Esophagus squamous epithelium (tissue), 4 donors: ENCODE results near the gene PTDSS2.
"Not testable (repeated sequence)": the region's sequence is repeated elsewhere in the genome, so short reads cannot be mapped to it uniquely, and the experiment has no call there.

Source experiments
- POLR2A ChIP-seq, 4 donors: fragments of 450-650 bp; IDR thresholded peaks; one replicate each; pipeline ENCODE4 v1.6.1; 2017; ENCODE audit warnings: antibody characterized with exemption in 4 of 4, mild to moderate bottlenecking in 4 of 4, moderate library complexity in 3 of 4
- TF ChIP-seq, protein P1 (sequence below), 6 experiments: fragments of 450-650 bp in 4 of 6; fragments of 200-600 bp in 2 of 6; sonication (generic) in 2 of 6; IDR thresholded peaks; one replicate each; pipeline ENCODE4 v1.5.1; 2016 to 2019; ENCODE audit warnings: antibody characterized with exemption in 6 of 6, mild to moderate bottlenecking in 4 of 6, moderate library complexity in 4 of 6

DNA sequence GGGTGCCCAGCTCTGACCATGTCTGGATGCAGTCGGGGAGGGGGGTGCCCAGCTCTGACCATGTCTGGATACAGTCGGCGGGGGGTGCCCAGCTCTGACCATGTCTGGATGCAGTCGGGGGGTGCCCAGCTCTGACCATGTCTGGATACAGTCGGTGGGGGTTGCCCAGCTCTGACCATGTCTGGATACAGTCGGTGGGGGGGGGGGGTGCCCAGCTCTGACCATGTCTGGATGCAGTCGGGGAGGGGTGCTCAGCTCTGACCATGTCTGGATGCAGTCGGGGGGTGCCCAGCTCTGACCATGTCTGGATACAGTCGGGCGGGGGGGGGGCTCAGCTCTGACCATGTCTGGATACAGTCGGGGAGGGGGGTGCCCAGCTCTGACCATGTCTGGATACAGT is 38.6 kb upstream of the PTDSS2 start:
- TF ChIP-seq, protein P1, sequence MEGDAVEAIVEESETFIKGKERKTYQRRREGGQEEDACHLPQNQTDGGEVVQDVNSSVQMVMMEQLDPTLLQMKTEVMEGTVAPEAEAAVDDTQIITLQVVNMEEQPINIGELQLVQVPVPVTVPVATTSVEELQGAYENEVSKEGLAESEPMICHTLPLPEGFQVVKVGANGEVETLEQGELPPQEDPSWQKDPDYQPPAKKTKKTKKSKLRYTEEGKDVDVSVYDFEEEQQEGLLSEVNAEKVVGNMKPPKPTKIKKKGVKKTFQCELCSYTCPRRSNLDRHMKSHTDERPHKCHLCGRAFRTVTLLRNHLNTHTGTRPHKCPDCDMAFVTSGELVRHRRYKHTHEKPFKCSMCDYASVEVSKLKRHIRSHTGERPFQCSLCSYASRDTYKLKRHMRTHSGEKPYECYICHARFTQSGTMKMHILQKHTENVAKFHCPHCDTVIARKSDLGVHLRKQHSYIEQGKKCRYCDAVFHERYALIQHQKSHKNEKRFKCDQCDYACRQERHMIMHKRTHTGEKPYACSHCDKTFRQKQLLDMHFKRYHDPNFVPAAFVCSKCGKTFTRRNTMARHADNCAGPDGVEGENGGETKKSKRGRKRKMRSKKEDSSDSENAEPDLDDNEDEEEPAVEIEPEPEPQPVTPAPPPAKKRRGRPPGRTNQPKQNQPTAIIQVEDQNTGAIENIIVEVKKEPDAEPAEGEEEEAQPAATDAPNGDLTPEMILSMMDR (IDR thresholded peaks at IDR 0.05): not testable (repeated sequence)
- TF ChIP-seq POLR2A (IDR thresholded peaks at IDR 0.05): not testable (repeated sequence)
